ENCODE results near the gene FARS2.

GRCh38 chr6:5754904-5755303 lies 493.6 kb downstream of the FARS2 start:
- no peak for TF ChIP-seq POLR2A (IDR thresholded peaks at IDR 0.05)
- TF ChIP-seq CTCF (IDR thresholded peaks at IDR 0.05), result no peak
